Measurements from ENCODE around the gene WDR47. TPM values are rescaled to one million over a fixed set of nuclear protein-coding genes. Genes with fewer than 3 reads are reported as not detected.
"Not testable (repeated sequence)": the region's sequence is repeated elsewhere in the genome, so short reads cannot be mapped to it uniquely, and the experiment has no call there.

Gene WDR47
- total RNA-seq, 2 experiments from 2014 or later, result 6.1 to 7.3 TPM

- no peaks in the 10 kb centered on the region for H3K9me3 Mint-ChIP-seq
These were observed 26.0 kb upstream of the WDR47 start for GRCh38 chr1:109067883-109068282.

DNA sequence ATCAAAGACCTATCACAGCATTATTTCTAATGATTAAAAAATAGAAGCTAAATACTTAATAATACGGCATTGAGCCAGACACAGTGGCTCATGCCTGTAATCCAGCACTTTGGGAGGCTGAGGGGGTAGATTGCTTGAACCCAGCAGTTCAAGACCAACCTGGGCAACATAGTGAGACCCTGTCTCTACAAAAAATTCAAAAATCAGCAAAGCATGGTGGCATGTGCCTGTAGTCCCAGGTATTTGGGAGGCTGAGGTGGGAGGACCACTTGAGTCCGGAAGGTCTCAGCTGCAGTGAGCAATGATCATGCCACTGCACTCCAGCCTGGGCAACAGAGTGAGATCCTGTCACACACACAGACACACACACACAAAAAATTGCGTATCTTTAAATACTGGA lies 23.2 kb upstream of the WDR47 start:
- Mint-ChIP-seq H3K36me3 (peaks cover 7% of the 10 kb centered on the region), H3K27me3 (no peaks in the 10 kb centered on the region), H3K4me1 (no peaks in the 10 kb centered on the region), H3K27ac (no peak overlapping the region), H3K4me3 (no peak overlapping the region), H3K9me3 (no peaks in the 10 kb centered on the region)
- no peak for DNase-seq

More at GRCh38 chr1:109067883-109068282, 26.0 kb upstream of the WDR47 start:
- Mint-ChIP-seq H3K36me3 (peaks cover 10% of the 10 kb centered on the region), H3K4me1 (peaks cover 5% of the 10 kb centered on the region), H3K4me3 (no peak overlapping the region), H3K27me3 (no peaks in the 10 kb centered on the region), H3K27ac (no peak overlapping the region)
- DNase-seq, result no peak

- Mint-ChIP-seq H3K4me1 (no peaks in the 10 kb centered on the region), H3K4me3 (no peak overlapping the region), H3K9me3 (no peaks in the 10 kb centered on the region), H3K27me3 (no peaks in the 10 kb centered on the region), H3K36me3 (peaks cover 7% of the 10 kb centered on the region), H3K27ac (no peak overlapping the region)
- no peak for DNase-seq
These were observed 19.3 kb upstream of the WDR47 start for GRCh38 chr1:109061183-109061582.

GRCh38 chr1:109060707-109061106 lies 18.8 kb upstream of the WDR47 start:
- Mint-ChIP-seq H3K27me3 (no peaks in the 10 kb centered on the region), H3K27ac (no peak overlapping the region), H3K4me1 (no peaks in the 10 kb centered on the region), H3K4me3 (no peak overlapping the region), H3K36me3 (peaks cover 7% of the 10 kb centered on the region), H3K9me3 (no peaks in the 10 kb centered on the region)
- DNase-seq, result no peak

GRCh38 chr1:109059026-109059425 lies 17.1 kb upstream of the WDR47 start:
- Mint-ChIP-seq H3K4me3 (no peak overlapping the region), H3K4me1 (no peaks in the 10 kb centered on the region), H3K27ac (no peak overlapping the region), H3K36me3 (peaks cover 2% of the 10 kb centered on the region), H3K9me3 (no peaks in the 10 kb centered on the region), H3K27me3 (no peaks in the 10 kb centered on the region)
- no peak for DNase-seq

DNA sequence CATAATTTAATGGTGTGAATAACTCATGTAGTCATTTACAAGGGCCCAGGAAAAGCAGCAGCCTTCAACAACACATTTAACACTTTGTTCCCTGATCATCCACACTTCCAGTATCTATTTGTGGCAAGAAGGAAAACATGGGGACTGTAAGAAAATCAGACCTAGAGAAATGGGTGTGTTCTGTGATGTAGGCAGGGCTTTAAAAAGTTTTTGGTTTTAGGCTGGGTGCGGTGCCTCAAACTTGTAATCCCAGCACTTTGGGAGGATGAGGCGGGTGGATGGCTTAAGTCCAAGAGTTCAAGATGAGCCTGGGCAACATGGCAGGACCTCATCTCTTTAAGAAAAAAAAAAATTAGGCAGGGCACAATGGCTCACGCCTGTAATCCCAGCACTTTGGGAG lies 14.2 kb upstream of the WDR47 start:
- H3K27me3 Mint-ChIP-seq, result no peaks in the 10 kb centered on the region
- no peak for DNase-seq
- H3K4me3 Mint-ChIP-seq, result no peak overlapping the region
- H3K36me3 Mint-ChIP-seq, result no peaks in the 10 kb centered on the region
- no peaks in the 10 kb centered on the region for H3K4me1 Mint-ChIP-seq
- no peaks in the 10 kb centered on the region for H3K9me3 Mint-ChIP-seq
- no peak overlapping the region for H3K27ac Mint-ChIP-seq

GRCh38 chr1:109052145-109052544 lies 10.2 kb upstream of the WDR47 start:
- H3K27me3 Mint-ChIP-seq, DNase-seq, H3K27ac Mint-ChIP-seq, H3K4me3 Mint-ChIP-seq, H3K36me3 Mint-ChIP-seq, H3K9me3 Mint-ChIP-seq, H3K4me1 Mint-ChIP-seq: not testable (repeated sequence)

DNA sequence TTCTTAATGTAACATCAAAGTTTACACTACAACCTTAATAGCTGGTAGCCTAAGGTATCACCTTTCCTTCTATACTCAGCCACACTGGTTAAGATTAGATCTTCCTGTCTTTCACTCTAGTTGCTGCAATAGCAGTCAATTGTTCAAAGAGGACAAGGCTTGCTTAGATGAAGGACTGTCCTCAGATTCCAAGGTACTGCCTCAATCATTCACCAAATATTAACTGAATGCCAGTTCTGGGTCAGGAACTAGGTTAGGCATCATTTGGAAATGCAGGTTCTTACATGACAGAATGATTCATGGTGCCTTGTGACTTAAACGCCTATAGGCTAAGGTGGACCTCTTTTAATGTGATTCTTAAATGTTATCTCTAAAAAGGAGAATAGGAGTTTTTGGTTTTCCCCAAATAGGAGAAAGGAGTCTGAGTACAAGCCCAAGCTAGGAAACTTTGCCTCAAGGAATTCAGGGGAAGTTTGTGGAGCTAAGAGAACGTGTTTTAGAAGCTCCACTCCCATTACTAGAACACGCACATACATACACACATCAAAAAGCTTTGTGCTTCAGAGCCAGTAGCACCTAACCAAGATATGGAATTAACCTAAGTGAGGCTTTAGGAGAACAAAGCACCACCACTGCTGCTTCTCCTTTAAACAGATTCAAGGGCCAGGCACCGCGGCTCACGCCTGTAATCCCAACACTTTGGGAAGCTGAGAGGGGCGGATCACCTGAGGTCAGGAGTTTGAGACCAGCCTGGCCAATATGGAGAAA lies 8.5 kb upstream of the WDR47 start:
- Mint-ChIP-seq H3K4me3 (no peak overlapping the region), H3K36me3 (no peaks in the 10 kb centered on the region), H3K4me1 (no peaks in the 10 kb centered on the region), H3K27me3 (no peaks in the 10 kb centered on the region), H3K9me3 (no peaks in the 10 kb centered on the region), H3K27ac (no peak overlapping the region)
- DNase-seq, result no peak

- H3K4me1 Mint-ChIP-seq, result no peaks in the 10 kb centered on the region
- H3K4me3 Mint-ChIP-seq, result no peak overlapping the region
- no peak overlapping the region for H3K27ac Mint-ChIP-seq
- H3K9me3 Mint-ChIP-seq, result no peaks in the 10 kb centered on the region
- no peaks in the 10 kb centered on the region for H3K27me3 Mint-ChIP-seq
- no peak for DNase-seq
- H3K36me3 Mint-ChIP-seq, result no peaks in the 10 kb centered on the region
These were observed 6.4 kb upstream of the WDR47 start for GRCh38 chr1:109048335-109048734.

- no peaks in the 10 kb centered on the region for H3K9me3 Mint-ChIP-seq
- no peaks in the 10 kb centered on the region for H3K36me3 Mint-ChIP-seq
- DNase-seq, result no peak
- no peak overlapping the region for H3K4me3 Mint-ChIP-seq
- no peak overlapping the region for H3K27ac Mint-ChIP-seq
- peaks cover 2% of the 10 kb centered on the region for H3K4me1 Mint-ChIP-seq
- H3K27me3 Mint-ChIP-seq, result no peaks in the 10 kb centered on the region
These were observed 5.4 kb upstream of the WDR47 start for GRCh38 chr1:109047339-109047738.

DNA sequence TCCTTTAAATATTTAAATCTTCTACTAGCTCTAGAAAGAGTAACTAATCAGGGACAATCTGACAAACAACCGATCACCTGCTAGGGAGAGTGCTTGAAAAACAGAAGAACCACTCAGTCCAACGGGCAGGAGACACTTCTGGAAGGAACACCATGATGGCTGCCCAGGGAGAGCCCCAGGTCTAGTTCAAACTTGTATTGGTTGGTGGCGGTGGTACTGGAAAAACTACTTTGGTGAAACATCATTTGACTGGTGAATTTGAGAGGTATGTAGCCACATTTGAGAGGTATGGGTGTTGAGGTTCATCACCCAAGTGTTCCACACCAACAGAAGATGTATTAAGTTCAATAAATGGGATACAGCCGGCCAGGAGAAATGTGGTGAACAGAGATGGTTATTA lies 4.8 kb upstream of the WDR47 start:
- no peak for DNase-seq
- no peaks in the 10 kb centered on the region for H3K9me3 Mint-ChIP-seq
- H3K36me3 Mint-ChIP-seq, result no peaks in the 10 kb centered on the region
- peaks cover 2% of the 10 kb centered on the region for H3K4me1 Mint-ChIP-seq
- no peaks in the 10 kb centered on the region for H3K27me3 Mint-ChIP-seq
- no peak overlapping the region for H3K4me3 Mint-ChIP-seq
- no peak overlapping the region for H3K27ac Mint-ChIP-seq

GRCh38 chr1:109045595-109045994 lies 3.7 kb upstream of the WDR47 start:
- H3K4me1 Mint-ChIP-seq, result peaks cover 5% of the 10 kb centered on the region

GRCh38 chr1:109040989-109041620 lies 797 bp downstream of the WDR47 start:
- Mint-ChIP-seq H3K9me3 (no peaks in the 10 kb centered on the region), H3K4me3 (peak overlapping the region; percentile 87), H3K27me3 (no peaks in the 10 kb centered on the region), H3K27ac (peak overlapping the region; percentile 65), H3K4me1 (peaks cover 13% of the 10 kb centered on the region), H3K36me3 (no peaks in the 10 kb centered on the region)
- DNase-seq, result peak; percentile 50

More at GRCh38 chr1:109045595-109045994, 3.7 kb upstream of the WDR47 start:
- Mint-ChIP-seq H3K27ac (no peak overlapping the region), H3K9me3 (no peaks in the 10 kb centered on the region), H3K27me3 (no peaks in the 10 kb centered on the region), H3K4me3 (no peak overlapping the region), H3K36me3 (no peaks in the 10 kb centered on the region)
- DNase-seq, result no peak

- H3K4me1 Mint-ChIP-seq, result peaks cover 13% of the 10 kb centered on the region
- no peaks in the 10 kb centered on the region for H3K27me3 Mint-ChIP-seq
- H3K27ac Mint-ChIP-seq, result no peak overlapping the region
- H3K36me3 Mint-ChIP-seq, result no peaks in the 10 kb centered on the region
- DNase-seq, result no peak
- no peaks in the 10 kb centered on the region for H3K9me3 Mint-ChIP-seq
- peak overlapping the region; percentile 87 for H3K4me3 Mint-ChIP-seq
These were observed 1.3 kb downstream of the WDR47 start for GRCh38 chr1:109040627-109040988.

- Mint-ChIP-seq H3K27ac (no peak overlapping the region), H3K27me3 (no peaks in the 10 kb centered on the region), H3K9me3 (no peaks in the 10 kb centered on the region), H3K4me3 (no peak overlapping the region), H3K4me1 (no peaks in the 10 kb centered on the region), H3K36me3 (no peaks in the 10 kb centered on the region)
- no peak for DNase-seq
These were observed 7.5 kb downstream of the WDR47 start for GRCh38 chr1:109034382-109034781.

DNA sequence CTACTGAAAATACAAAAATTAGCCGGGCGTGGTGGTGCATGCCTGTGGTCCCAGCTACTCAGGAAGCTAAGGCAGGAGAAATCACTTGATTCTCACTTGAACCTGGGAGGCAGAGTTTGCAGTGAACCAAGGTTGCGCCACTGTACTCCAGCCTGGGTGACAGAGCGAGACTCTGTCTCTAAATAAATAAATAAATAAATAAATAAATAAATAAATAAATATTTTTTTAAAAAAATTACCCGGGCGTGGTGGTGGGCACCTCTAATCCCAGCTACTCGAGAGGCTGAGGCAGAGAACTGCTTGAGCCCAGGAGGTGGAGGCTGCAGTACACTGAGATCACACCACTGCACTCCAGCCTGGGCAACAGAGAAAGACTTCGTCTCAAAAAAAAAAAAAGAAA lies 12.4 kb downstream of the WDR47 start:
- not testable (repeated sequence) for H3K9me3 Mint-ChIP-seq, H3K4me1 Mint-ChIP-seq, H3K36me3 Mint-ChIP-seq, H3K4me3 Mint-ChIP-seq, DNase-seq, H3K27me3 Mint-ChIP-seq, H3K27ac Mint-ChIP-seq
